Keratinocyte (primary cell): ENCODE results near the gene PRR36. TPM values are rescaled to one million over a fixed set of nuclear protein-coding genes. Genes with fewer than 3 reads are reported as not detected.
A peak's percentile ranks its signal among the peaks of the same experiment; 100 is the strongest.

Experiments used
- DNase-seq: peaks from one replicate; pipeline ENCODE4 v3.0.0-alpha.2; 2011; ENCODE audit warnings: low read depth, missing footprints, low spot score
- FAIRE-seq: peaks from 2 replicates; lab custom pipeline; 2011; peaks lifted over from hg19 to GRCh38; lab: Jason Lieb, UNC
- H2AFZ ChIP-seq: 2 replicates; pipeline ENCODE4 v1.6.0; 2012; ENCODE audit warnings: low read length, control low read depth, inconsistent platforms; ENCODE audit not compliant: control insufficient read depth
- H3K27ac ChIP-seq: 2 replicates; pipeline ENCODE4 v1.5.1; 2011; ENCODE audit warnings: low read length; ENCODE audit not compliant: control insufficient read depth, insufficient read depth
- H3K27me3 ChIP-seq: 3 replicates; pipeline ENCODE4 v1.6.0; 2011; ENCODE audit warnings: low read length; ENCODE audit not compliant: control insufficient read depth, insufficient read depth; ENCODE audit errors: extremely low read depth
- H3K36me3 ChIP-seq, 2 experiments: 2 replicates in 1 of 2; 3 replicates in 1 of 2; pipeline ENCODE4 v1.5.1; 2011; ENCODE audit warnings: low read length in 2 of 2, mild to moderate bottlenecking in 1 of 2; ENCODE audit not compliant: control insufficient read depth in 2 of 2, insufficient read depth in 2 of 2; ENCODE audit errors: extremely low read depth in 1 of 2
- H3K4me1 ChIP-seq: 3 replicates; pipeline ENCODE4 v1.5.1; 2011; ENCODE audit warnings: low read length; ENCODE audit not compliant: control insufficient read depth, insufficient read depth; ENCODE audit errors: extremely low read depth
- H3K4me2 ChIP-seq: 3 replicates; pipeline ENCODE4 v1.6.0; 2011; ENCODE audit warnings: low read depth, low read length; ENCODE audit not compliant: control insufficient read depth, insufficient read depth; ENCODE audit errors: extremely low read depth
- H3K4me3 ChIP-seq, 3 experiments: fragments of 200-600 bp in 1 of 3; sonication (generic) in 1 of 3; 2 replicates in 2 of 3; 3 replicates in 1 of 3; pipeline ENCODE4 v1.5.1; 2011 to 2016; ENCODE audit warnings: low read length in 3 of 3, mild to moderate bottlenecking in 3 of 3, control low read depth in 2 of 3, inconsistent platforms in 1 of 3, low read depth in 1 of 3, mixed read lengths in 1 of 3, mixed run types in 1 of 3, moderate library complexity in 1 of 3; ENCODE audit not compliant: control insufficient read depth in 2 of 3, insufficient read depth in 2 of 3; ENCODE audit errors: extremely low read depth in 1 of 3
- H3K79me2 ChIP-seq: 2 replicates; pipeline ENCODE4 v1.6.0; 2012; ENCODE audit warnings: low read length; ENCODE audit not compliant: control insufficient read depth, insufficient read depth
- H3K9ac ChIP-seq: 3 replicates; pipeline ENCODE4 v1.6.0; 2011; ENCODE audit warnings: low read length; ENCODE audit not compliant: control insufficient read depth, insufficient read depth; ENCODE audit errors: extremely low read depth
- H3K9me1 ChIP-seq: 3 replicates; pipeline ENCODE4 v1.6.0; 2011; ENCODE audit warnings: low read length; ENCODE audit not compliant: control insufficient read depth, insufficient read depth; ENCODE audit errors: extremely low read depth
- H3K9me3 ChIP-seq: 2 replicates; pipeline ENCODE4 v1.5.1; 2012; ENCODE audit warnings: low read depth, low read length; ENCODE audit not compliant: control insufficient read depth
- H4K20me1 ChIP-seq: 3 replicates; pipeline ENCODE4 v1.6.0; 2011; ENCODE audit warnings: low read length; ENCODE audit not compliant: control insufficient read depth, insufficient read depth; ENCODE audit errors: extremely low read depth
- CTCF ChIP-seq, 3 experiments: IDR thresholded peaks in 1 of 3; conservative IDR thresholded peaks in 1 of 3; optimal IDR thresholded peaks in 1 of 3; 2 replicates in 2 of 3; 3 replicates in 1 of 3; pipeline versions ENCODE3 to v1.5.1; 2011; ENCODE audit warnings: low read length in 3 of 3, mild to moderate bottlenecking in 3 of 3, moderate library complexity in 2 of 3, control low read depth in 1 of 3, inconsistent platforms in 1 of 3; ENCODE audit not compliant: insufficient read depth in 2 of 3; ENCODE audit errors: extremely low read depth in 1 of 3
- EZH2 ChIP-seq: IDR thresholded peaks from one replicate; pipeline ENCODE4 v1.6.1; 2012; ENCODE audit warnings: inconsistent platforms, mild to moderate bottlenecking, low read length, moderate library complexity
- dilution Hi-C: fragments of 300-500 bp; cut with MboI; formaldehyde crosslinking; loops from one replicate; pipeline ENCODE4 v1.7.0; 2020; ENCODE audit warnings: low sequenced_read_pairs; ENCODE audit not compliant: extremely low pct_ligation_motif_present
- polyA plus RNA-seq, 5 experiments: library from polyadenylated mRNA; depleted of rRNA in 3 of 5; stranded (reverse) in 3 of 5; stranded (forward) in 1 of 5; unstranded in 1 of 5; fragments of >200 nt; gene quantifications; 1 replicate in 1 of 5; 2 replicates in 3 of 5; 3 replicates in 1 of 5; pipeline versions ENCODE4 v1.2.1 to v1.2.3, GENCODE V29; 2011 to 2012; ENCODE audit warnings: missing spikeins in 2 of 5, low read depth in 1 of 5, low replicate concordance in 1 of 5

The PRR36 gene
- polyA plus RNA-seq, 1 donor (not counting 4 experiments of a cell fraction or from before 2014, with no cell fraction given): not detected

- H3K9me3 ChIP-seq: no peaks in the 10 kb centered on the region
- dilution Hi-C loops: no loop called here
These were observed 34.7 kb downstream of the PRR36 start for GRCh38 chr19:7839476-7839875.

DNA sequence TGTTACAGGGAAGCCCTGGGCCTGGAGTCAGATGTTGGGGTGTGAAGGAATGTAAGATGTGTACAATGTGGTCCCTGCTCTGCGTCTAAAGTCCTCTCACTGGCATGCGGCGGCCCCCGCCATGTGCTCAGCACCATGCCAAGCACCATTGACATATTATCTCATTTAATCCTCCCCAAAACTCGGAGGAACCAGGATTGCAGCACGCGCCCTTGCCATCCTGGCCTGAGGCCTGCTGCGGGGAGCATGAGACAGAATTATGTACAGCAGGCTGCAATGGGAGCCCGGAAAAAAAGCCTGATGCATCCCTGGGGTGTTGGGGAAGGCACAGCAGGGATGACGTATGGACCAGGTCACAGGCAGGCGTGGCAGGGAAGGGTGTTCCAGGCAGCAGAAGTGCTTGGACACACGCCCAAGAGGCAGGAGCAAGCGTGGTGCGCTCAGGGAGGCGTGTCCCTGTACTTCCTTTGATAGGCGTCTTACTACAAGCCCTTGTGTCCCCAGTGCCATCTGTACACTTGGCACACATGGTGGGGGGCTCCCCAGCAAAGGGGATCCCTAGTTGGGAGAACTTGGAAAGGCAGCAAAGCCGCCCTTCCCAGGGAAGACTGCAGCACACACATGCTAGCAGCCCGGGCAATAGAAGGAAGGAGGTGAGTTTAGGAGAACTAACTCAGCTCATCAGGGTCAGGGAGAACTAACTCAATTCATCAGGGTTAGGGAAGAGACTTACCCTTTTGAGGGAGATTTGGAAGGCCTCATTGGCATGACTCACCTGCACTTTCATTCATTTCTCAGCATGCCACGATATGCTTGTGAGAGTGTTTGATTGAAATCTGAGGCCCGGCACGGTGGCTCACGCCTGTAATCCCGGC is 40.7 kb downstream of the PRR36 start:
- Histone ChIP-seq H3K27ac (peak overlapping the region; percentile 99), H3K9me1 (peaks cover 3% of the 10 kb centered on the region), H3K36me3 (no peaks in the 10 kb centered on the region), H3K4me1 (peaks cover 44% of the 10 kb centered on the region), H3K9me3 (no peaks in the 10 kb centered on the region), H3K27me3 (no peaks in the 10 kb centered on the region), H3K9ac (peak overlapping the region; percentile 86), H3K79me2 (peaks cover 12% of the 10 kb centered on the region), H2AFZ (peak overlapping the region; percentile 65), H3K4me2 (peak overlapping the region; percentile 72), H3K4me3 (peak overlapping the region in 2 of 3 experiments; percentile 36 to 44), H4K20me1 (no peaks in the 10 kb centered on the region)
- peak; percentile 88 for DNase-seq
- no peak for TF ChIP-seq EZH2
- no peak for TF ChIP-seq CTCF (optimal IDR thresholded peaks at IDR 0.05 in 1 of 3, IDR thresholded peaks at IDR 0.05 in 1 of 3, conservative IDR thresholded peaks at IDR 0.05 in 1 of 3; ENCODE audit: extremely low read depth in 1 of 3, insufficient read depth in 2 of 3, low read length in 3 of 3)
- peak; percentile 100 for FAIRE-seq
- dilution Hi-C loops: no loop called here

More at GRCh38 chr19:7839476-7839875, 34.7 kb downstream of the PRR36 start:
- no peak for TF ChIP-seq EZH2
- no peak for TF ChIP-seq CTCF (optimal IDR thresholded peaks at IDR 0.05 in 1 of 3, IDR thresholded peaks at IDR 0.05 in 1 of 3, conservative IDR thresholded peaks at IDR 0.05 in 1 of 3; ENCODE audit: extremely low read depth in 1 of 3, insufficient read depth in 2 of 3, low read length in 3 of 3)
- H3K27ac ChIP-seq: no peak overlapping the region
- H3K4me2 ChIP-seq: no peak overlapping the region
- no peak overlapping the region for H2AFZ ChIP-seq
- H4K20me1 ChIP-seq: no peaks in the 10 kb centered on the region
- H3K79me2 ChIP-seq: peaks cover 9% of the 10 kb centered on the region
- no peaks in the 10 kb centered on the region for H3K36me3 ChIP-seq
- H3K27me3 ChIP-seq: no peaks in the 10 kb centered on the region
- no peak overlapping the region for H3K4me3 ChIP-seq
- no peak for FAIRE-seq
- H3K9me1 ChIP-seq: no peaks in the 10 kb centered on the region
- no peak overlapping the region for H3K9ac ChIP-seq
- H3K4me1 ChIP-seq: peaks cover 13% of the 10 kb centered on the region
- DNase-seq: no peak
